ENCODE data around the gene ASTN2. TPM values are rescaled to one million over a fixed set of nuclear protein-coding genes. Genes with fewer than 3 reads are reported as not detected.

The ASTN2 gene
- total and polyA plus RNA-seq, 9 of the 15 experiments (the other 6 are each of a cell fraction or from before 2014, with no cell fraction given): 0.56 to 3.5 (median 1.9) TPM

GRCh38 chr9:116464987-116465571 is 949.8 kb downstream of the ASTN2 start (continued):
- TF ChIP-seq, protein P1, sequence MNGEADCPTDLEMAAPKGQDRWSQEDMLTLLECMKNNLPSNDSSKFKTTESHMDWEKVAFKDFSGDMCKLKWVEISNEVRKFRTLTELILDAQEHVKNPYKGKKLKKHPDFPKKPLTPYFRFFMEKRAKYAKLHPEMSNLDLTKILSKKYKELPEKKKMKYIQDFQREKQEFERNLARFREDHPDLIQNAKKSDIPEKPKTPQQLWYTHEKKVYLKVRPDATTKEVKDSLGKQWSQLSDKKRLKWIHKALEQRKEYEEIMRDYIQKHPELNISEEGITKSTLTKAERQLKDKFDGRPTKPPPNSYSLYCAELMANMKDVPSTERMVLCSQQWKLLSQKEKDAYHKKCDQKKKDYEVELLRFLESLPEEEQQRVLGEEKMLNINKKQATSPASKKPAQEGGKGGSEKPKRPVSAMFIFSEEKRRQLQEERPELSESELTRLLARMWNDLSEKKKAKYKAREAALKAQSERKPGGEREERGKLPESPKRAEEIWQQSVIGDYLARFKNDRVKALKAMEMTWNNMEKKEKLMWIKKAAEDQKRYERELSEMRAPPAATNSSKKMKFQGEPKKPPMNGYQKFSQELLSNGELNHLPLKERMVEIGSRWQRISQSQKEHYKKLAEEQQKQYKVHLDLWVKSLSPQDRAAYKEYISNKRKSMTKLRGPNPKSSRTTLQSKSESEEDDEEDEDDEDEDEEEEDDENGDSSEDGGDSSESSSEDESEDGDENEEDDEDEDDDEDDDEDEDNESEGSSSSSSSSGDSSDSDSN (IDR thresholded peaks at IDR 0.05; ENCODE audit: borderline replicate concordance in 1 of 2, low read depth in 2 of 2, low read length in 2 of 2): peak; percentile 32 to 86; a peak in 3 of 4 replicates
- TF ChIP-seq ZBTB2 (IDR thresholded peaks at IDR 0.05): peak; percentile 77; the same call in 1 of the 2 replicates
- TF ChIP-seq ZNF644 (tag; IDR thresholded peaks at IDR 0.05; ENCODE audit: low read depth): peak; percentile 95
- TF ChIP-seq, protein P2, sequence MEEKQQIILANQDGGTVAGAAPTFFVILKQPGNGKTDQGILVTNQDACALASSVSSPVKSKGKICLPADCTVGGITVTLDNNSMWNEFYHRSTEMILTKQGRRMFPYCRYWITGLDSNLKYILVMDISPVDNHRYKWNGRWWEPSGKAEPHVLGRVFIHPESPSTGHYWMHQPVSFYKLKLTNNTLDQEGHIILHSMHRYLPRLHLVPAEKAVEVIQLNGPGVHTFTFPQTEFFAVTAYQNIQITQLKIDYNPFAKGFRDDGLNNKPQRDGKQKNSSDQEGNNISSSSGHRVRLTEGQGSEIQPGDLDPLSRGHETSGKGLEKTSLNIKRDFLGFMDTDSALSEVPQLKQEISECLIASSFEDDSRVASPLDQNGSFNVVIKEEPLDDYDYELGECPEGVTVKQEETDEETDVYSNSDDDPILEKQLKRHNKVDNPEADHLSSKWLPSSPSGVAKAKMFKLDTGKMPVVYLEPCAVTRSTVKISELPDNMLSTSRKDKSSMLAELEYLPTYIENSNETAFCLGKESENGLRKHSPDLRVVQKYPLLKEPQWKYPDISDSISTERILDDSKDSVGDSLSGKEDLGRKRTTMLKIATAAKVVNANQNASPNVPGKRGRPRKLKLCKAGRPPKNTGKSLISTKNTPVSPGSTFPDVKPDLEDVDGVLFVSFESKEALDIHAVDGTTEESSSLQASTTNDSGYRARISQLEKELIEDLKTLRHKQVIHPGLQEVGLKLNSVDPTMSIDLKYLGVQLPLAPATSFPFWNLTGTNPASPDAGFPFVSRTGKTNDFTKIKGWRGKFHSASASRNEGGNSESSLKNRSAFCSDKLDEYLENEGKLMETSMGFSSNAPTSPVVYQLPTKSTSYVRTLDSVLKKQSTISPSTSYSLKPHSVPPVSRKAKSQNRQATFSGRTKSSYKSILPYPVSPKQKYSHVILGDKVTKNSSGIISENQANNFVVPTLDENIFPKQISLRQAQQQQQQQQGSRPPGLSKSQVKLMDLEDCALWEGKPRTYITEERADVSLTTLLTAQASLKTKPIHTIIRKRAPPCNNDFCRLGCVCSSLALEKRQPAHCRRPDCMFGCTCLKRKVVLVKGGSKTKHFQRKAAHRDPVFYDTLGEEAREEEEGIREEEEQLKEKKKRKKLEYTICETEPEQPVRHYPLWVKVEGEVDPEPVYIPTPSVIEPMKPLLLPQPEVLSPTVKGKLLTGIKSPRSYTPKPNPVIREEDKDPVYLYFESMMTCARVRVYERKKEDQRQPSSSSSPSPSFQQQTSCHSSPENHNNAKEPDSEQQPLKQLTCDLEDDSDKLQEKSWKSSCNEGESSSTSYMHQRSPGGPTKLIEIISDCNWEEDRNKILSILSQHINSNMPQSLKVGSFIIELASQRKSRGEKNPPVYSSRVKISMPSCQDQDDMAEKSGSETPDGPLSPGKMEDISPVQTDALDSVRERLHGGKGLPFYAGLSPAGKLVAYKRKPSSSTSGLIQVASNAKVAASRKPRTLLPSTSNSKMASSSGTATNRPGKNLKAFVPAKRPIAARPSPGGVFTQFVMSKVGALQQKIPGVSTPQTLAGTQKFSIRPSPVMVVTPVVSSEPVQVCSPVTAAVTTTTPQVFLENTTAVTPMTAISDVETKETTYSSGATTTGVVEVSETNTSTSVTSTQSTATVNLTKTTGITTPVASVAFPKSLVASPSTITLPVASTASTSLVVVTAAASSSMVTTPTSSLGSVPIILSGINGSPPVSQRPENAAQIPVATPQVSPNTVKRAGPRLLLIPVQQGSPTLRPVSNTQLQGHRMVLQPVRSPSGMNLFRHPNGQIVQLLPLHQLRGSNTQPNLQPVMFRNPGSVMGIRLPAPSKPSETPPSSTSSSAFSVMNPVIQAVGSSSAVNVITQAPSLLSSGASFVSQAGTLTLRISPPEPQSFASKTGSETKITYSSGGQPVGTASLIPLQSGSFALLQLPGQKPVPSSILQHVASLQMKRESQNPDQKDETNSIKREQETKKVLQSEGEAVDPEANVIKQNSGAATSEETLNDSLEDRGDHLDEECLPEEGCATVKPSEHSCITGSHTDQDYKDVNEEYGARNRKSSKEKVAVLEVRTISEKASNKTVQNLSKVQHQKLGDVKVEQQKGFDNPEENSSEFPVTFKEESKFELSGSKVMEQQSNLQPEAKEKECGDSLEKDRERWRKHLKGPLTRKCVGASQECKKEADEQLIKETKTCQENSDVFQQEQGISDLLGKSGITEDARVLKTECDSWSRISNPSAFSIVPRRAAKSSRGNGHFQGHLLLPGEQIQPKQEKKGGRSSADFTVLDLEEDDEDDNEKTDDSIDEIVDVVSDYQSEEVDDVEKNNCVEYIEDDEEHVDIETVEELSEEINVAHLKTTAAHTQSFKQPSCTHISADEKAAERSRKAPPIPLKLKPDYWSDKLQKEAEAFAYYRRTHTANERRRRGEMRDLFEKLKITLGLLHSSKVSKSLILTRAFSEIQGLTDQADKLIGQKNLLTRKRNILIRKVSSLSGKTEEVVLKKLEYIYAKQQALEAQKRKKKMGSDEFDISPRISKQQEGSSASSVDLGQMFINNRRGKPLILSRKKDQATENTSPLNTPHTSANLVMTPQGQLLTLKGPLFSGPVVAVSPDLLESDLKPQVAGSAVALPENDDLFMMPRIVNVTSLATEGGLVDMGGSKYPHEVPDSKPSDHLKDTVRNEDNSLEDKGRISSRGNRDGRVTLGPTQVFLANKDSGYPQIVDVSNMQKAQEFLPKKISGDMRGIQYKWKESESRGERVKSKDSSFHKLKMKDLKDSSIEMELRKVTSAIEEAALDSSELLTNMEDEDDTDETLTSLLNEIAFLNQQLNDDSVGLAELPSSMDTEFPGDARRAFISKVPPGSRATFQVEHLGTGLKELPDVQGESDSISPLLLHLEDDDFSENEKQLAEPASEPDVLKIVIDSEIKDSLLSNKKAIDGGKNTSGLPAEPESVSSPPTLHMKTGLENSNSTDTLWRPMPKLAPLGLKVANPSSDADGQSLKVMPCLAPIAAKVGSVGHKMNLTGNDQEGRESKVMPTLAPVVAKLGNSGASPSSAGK (IDR thresholded peaks at IDR 0.05): peak; percentile 55; the same call in 1 of the 2 replicates
- TF ChIP-seq, protein P3, sequence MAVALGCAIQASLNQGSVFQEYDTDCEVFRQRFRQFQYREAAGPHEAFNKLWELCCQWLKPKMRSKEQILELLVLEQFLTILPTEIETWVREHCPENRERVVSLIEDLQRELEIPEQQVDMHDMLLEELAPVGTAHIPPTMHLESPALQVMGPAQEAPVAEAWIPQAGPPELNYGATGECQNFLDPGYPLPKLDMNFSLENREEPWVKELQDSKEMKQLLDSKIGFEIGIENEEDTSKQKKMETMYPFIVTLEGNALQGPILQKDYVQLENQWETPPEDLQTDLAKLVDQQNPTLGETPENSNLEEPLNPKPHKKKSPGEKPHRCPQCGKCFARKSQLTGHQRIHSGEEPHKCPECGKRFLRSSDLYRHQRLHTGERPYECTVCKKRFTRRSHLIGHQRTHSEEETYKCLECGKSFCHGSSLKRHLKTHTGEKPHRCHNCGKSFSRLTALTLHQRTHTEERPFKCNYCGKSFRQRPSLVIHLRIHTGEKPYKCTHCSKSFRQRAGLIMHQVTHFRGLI (CRISPR knock-in tag; IDR thresholded peaks at IDR 0.05): peak; percentile 63; the same call in 1 of the 2 replicates
- no peak for TF ChIP-seq NFATC3 (IDR thresholded peaks at IDR 0.05)
- TF ChIP-seq HNRNPL (IDR thresholded peaks at IDR 0.05; ENCODE audit: low read depth, low read length): peak; percentile 89
- TF ChIP-seq CBX3 (IDR thresholded peaks at IDR 0.05; ENCODE audit: borderline replicate concordance in 1 of 2, low read length in 2 of 2): peak in 1 of 2 experiments; percentile 90; a peak in 2 of 3 replicates
- peak; percentile 95 for TF ChIP-seq CREM (IDR thresholded peaks at IDR 0.05; ENCODE audit: low read depth)
- TF ChIP-seq E2F3 (CRISPR knock-in tag; IDR thresholded peaks at IDR 0.05): no peak

Data from K562 (cell line).